Aorta (tissue), 5 donors: ENCODE data around the gene TCF23. TPM values are rescaled to one million over a fixed set of nuclear protein-coding genes. Genes with fewer than 3 reads are reported as not detected.
"Not testable (repeated sequence)": the region's sequence is repeated elsewhere in the genome, so short reads cannot be mapped to it uniquely, and the experiment has no call there.

Source experiments
- ATAC-seq: fragments of 200-7000 bp; cut with Tn5 transposase; one replicate; pipeline ENCODE4 v1.9.1; 2022; ENCODE audit warnings: moderate library complexity; ENCODE audit not compliant: low FRiP score
- DNase-seq, 2 donors: peaks; one replicate each; pipeline ENCODE4 v3.0.0-alpha.2; 2020
- H3K27ac ChIP-seq, 2 donors: one replicate each; pipeline ENCODE4 v1.5.1; 2013; ENCODE audit warnings: low read length in 2 of 2, mild to moderate bottlenecking in 2 of 2, moderate library complexity in 2 of 2, control low read depth in 1 of 2, inconsistent platforms in 1 of 2, low read depth in 1 of 2
- H3K27me3 ChIP-seq, 2 donors: one replicate each; pipeline ENCODE4 v1.6.1; 2013; ENCODE audit warnings: control low read depth in 1 of 2, low read length in 1 of 2, mild to moderate bottlenecking in 1 of 2, moderate library complexity in 1 of 2; ENCODE audit not compliant: insufficient read depth in 2 of 2, control insufficient read depth in 1 of 2
- H3K36me3 ChIP-seq, 2 donors: one replicate each; pipeline ENCODE4 v1.6.1; 2013; ENCODE audit warnings: control low read depth in 1 of 2, low read length in 1 of 2, mild to moderate bottlenecking in 1 of 2; ENCODE audit not compliant: insufficient read depth in 2 of 2, control insufficient read depth in 1 of 2
- H3K4me1 ChIP-seq, 2 donors: one replicate each; pipeline ENCODE4 v1.6.1; 2013; ENCODE audit warnings: low read length in 2 of 2, control low read depth in 1 of 2, mild to moderate bottlenecking in 1 of 2, moderate library complexity in 1 of 2; ENCODE audit not compliant: insufficient read depth in 2 of 2, control insufficient read depth in 1 of 2
- H3K4me3 ChIP-seq, 2 donors: one replicate each; pipeline ENCODE4 v1.5.1; 2013; ENCODE audit warnings: low read length in 2 of 2, control low read depth in 1 of 2, mild to moderate bottlenecking in 1 of 2
- H3K9me3 ChIP-seq: one replicate; pipeline ENCODE4 v1.6.1; 2013; ENCODE audit warnings: mild to moderate bottlenecking, low read length; ENCODE audit not compliant: control insufficient read depth
- WGBS, 2 donors: extraction: QIAGEN DNeasy Blood & Tissue Kit; methylation state at CpG; one replicate each; pipeline ENCODE4 v1.1.7; 2013; 5-methylcytosine and 5-hydroxymethylcytosine counted together
- intact Hi-C, 2 donors: fragments of 100-400 bp; cut with DNase I; formaldehyde crosslinking; loops; one replicate each; pipeline versions ENCODE4 v1.14.2 to v1.15.0; 2022
- polyA plus RNA-seq, 2 donors: library from polyadenylated mRNA; stranded (reverse); fragments of 200-250 nt; gene quantifications; one replicate each; pipeline ENCODE4 v1.2.3, GENCODE V29; 2013
- total RNA-seq, 2 donors: library from RNA; stranded (reverse); fragmentation: NEBNext Ultra II Directional; extraction: Animal tissue kit (Norgen Biotek cat#: 25700); gene quantifications; one replicate each; pipeline ENCODE4 v1.2.1, GENCODE V29; 2021
- donor health status: healthy with polysubstance abuse.
- donor health status: Bipolar disorder and iron deficiency.
- donor health status: DM: no; HTN: no; CAD: no.
- donor health status: DM: no; HTN: no; CAD: no.
- donor health status: DM: yes; HTN: yes; CAD: no.

TCF23 gene
- total and polyA plus RNA-seq, 4 donors, result 0.39 to 1.1 TPM; not detected in 2

DNA sequence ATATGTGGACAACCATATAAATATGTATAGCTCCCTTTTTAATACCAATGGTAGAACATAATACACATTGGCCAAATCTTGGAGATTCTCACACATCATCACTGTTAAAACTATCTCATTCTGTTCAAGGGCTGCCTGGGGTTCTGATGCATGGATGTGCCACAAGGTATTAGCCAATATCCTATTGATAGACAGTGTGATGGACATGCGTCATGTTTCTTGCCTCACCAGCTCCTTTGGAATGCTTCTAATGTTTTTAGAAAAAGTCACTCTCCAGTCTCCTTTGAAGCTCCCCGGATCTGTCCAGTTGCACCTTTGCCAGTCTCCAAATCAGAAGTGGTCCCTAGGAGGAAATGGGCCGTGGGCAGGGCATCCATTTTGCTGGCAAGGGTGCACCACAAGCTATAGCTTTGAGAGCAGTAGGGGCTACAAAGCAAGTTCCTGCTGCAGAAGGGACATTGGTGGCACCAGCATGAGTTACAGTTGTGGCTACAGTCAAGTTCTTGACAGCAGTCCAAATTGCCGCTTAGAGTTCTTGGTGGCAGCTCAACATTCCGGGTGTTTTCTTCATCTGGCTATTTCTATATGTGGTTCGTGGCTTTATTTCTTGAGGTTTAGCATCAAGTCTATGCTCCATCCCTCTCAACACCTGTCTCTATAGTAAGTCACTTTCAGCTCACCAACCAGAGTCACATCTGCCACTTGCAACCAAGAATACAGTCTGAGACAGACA, 38.0 kb downstream of the TCF23 start:
- intact Hi-C loops, result no loop called here
- H3K9me3 ChIP-seq, result no peaks in the 10 kb centered on the region
- H3K27me3 ChIP-seq, result no peaks in the 10 kb centered on the region
- DNase-seq (no peak), ATAC-seq (no peak)
- H3K27ac ChIP-seq, result no peak overlapping the region
- H3K4me3 ChIP-seq, result no peak overlapping the region
- peaks cover 0 to 6% of the 10 kb centered on the region in 2 donors for H3K4me1 ChIP-seq
- H3K36me3 ChIP-seq, result no peaks in the 10 kb centered on the region
- WGBS, 2 donors, result 59% methylated on average over 6 of the region's 6 CpGs

DNA sequence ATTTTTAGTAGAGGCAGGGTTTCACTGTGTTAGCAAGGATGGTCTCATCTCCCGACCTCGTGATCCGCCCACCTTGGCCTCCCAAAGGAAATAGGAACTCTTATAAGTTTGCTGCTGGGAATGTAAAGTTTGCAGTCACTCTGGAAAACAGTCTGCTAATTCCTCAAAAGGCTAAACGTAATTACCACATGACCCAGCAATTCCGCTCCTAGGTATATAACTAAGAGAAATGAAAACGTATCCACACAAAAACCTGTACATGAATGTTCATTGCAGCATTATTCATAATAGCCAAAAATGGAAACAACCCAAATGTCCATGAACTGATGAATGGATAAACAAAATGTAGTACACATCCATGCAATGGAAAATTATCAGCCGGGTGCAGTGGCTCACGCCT, 41.2 kb downstream of the TCF23 start:
- H3K36me3 ChIP-seq, result no peaks in the 10 kb centered on the region
- no peak overlapping the region for H3K27ac ChIP-seq
- intact Hi-C loops, result loop anchor here (5.0 to 10.0 kb wide), 2 partner anchors 93 to 95 kb away; no protein-coding TSS in a partner anchor
- H3K4me3 ChIP-seq, result no peak overlapping the region
- peaks cover 0 to 3% of the 10 kb centered on the region in 2 donors for H3K4me1 ChIP-seq
- no peaks in the 10 kb centered on the region for H3K9me3 ChIP-seq
- ATAC-seq, result no peak
- H3K27me3 ChIP-seq, result no peaks in the 10 kb centered on the region
- no peak for DNase-seq
- 88 to 89% methylated on average over 8 of the region's 8 CpGs for WGBS, 2 donors

DNA sequence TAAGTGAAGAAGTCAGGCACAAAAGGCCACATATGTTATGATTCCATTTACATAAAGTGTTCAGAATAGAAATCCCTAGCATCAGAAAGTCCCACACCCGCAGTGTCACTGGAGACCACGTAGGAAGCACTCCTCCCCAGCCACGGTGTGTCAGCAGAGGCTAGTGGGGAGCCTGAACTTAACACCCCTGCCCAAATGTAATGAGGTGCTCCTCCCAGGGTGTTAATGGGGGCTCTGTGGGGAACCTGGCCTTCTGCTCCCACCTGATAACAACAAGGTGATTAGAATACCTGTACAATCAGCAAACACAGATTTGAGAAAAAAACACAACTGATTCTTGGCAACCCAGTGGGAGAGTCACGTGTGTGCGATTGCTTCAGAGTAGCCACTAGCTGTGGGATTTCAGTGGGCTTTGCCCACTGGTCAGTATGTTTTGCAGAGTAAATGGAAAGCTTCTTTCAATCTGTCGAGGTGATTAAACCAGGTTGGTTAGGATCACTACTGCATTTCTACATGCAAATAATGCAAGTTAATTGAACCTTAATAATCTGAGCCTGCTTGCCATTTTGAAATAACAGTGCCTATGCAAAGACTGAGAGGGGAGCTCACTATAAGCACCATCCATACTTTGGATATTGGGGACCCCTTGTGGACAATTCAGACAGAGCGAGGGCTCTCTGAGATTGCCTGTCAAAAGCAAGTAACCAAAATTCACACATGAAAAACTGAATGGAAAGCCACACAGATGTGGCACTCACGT, 42.4 kb downstream of the TCF23 start:
- peak; percentile 87 for ATAC-seq
- intact Hi-C loops, result loop anchor here (5.0 to 10.0 kb wide), 2 partner anchors 94 to 96 kb away; no protein-coding TSS in a partner anchor
- H3K4me3 ChIP-seq, result no peak overlapping the region
- no peak for DNase-seq
- no peaks in the 10 kb centered on the region for H3K36me3 ChIP-seq
- 35 to 41% methylated on average over 8 of the region's 8 CpGs for whole genome bisulfite sequencing, 2 donors
- no peaks in the 10 kb centered on the region for H3K4me1 ChIP-seq
- no peaks in the 10 kb centered on the region for H3K9me3 ChIP-seq
- H3K27me3 ChIP-seq, result no peaks in the 10 kb centered on the region
- H3K27ac ChIP-seq, result no peak overlapping the region

DNA sequence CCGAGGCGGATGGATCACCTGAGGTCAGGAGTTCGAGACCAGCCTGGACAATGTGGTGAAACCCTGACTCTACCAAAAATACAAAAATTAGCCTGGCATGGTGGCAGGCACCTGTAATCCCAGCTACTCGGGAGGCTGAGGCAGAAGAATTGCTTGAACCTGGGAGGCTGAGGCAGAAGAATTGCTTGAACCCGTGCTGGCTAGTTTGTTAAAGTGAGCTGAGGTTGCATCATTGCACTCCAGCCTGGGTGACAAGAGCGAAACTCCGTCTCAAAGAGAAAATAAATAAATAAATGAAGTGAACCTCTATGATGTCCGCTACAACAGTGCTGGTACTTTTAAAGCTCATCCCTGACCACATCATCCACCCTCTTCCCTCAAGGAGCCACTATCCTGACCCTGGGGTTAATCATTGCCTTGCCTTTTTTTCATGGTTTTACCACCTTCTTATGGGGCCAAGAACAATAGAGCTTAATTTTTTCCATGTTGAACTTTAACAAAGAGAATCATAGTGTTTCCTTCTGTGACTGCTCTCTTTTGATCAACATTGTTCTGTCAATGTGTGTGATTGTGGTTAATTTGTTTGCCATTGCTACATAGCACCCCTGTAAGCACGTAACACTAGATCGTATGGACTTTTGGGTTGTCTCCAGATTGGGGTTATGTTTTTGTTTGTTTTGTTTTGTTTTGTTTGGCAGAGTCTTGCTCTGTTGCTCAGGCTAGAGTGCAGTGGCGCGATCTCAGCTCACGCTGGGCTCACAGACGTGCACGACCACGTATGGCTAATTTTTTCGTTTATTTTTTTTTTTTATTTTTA, 45.9 kb downstream of the TCF23 start:
- ATAC-seq, result no peak
- intact Hi-C loops, result loop anchor here (5.0 to 10.0 kb wide), 2 partner anchors 97 to 100 kb away; no protein-coding TSS in a partner anchor
- H3K27ac ChIP-seq, result no peak overlapping the region

DNA sequence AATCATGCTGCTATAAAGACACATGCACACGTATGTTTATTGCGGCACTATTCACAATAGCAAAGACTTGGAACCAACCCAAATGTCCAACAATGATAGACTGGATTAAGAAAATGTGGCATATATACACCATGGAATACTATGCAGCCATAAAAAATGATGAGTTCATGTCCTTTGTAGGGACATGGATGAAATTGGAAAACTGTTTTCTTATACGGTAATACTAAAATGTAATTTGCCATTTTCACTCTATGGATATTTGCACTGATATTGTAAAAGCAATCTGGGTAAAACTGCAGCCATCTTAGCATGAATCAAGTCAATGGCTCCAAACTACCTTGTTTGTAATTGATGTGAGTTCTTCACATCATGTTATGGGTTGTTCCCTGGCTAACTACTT, 47.0 kb downstream of the TCF23 start:
- H3K36me3 ChIP-seq, H3K27ac ChIP-seq, DNase-seq, H3K4me1 ChIP-seq, H3K4me3 ChIP-seq, H3K27me3 ChIP-seq, H3K9me3 ChIP-seq, ATAC-seq: not testable (repeated sequence)
- 73 to 90% methylated on average over 3 of the region's 3 CpGs for WGBS, 2 donors
- intact Hi-C loops, result loop anchor here in 1 of 2 donors (10.0 kb wide), 1 partner anchor 101 kb away; no protein-coding TSS in a partner anchor

More for the DNA sequence above, 45.9 kb downstream of the TCF23 start:
- Histone ChIP-seq H3K27me3 (no peaks in the 10 kb centered on the region), H3K9me3 (no peaks in the 10 kb centered on the region), H3K4me3 (no peak overlapping the region), H3K36me3 (no peaks in the 10 kb centered on the region), H3K4me1 (no peaks in the 10 kb centered on the region)
- no peak for DNase-seq
- WGBS, 2 donors, result 54 to 58% methylated on average over 17 of the region's 17 CpGs

DNA sequence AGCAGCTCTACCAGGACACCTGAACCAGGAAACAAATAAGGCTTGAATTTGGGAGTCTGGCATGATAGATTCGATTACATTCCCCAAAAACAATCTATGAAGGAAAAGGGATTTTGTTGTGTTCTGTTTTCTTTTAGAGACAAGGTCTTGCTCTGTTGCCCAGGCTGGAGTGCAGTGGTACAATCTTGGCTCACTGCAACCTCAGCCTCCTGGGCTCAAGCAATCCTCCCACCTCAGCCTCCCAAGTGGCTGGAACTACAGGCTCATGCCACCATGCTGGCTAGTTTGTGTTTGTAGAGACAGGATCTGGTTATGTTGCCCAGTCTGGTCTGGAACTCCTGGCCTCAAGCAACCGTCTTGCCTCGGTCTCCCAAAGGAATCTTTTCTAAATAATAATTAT, 49.3 kb downstream of the TCF23 start:
- H3K9me3 ChIP-seq, H3K4me3 ChIP-seq, H3K36me3 ChIP-seq, ATAC-seq, H3K27ac ChIP-seq, H3K4me1 ChIP-seq, DNase-seq, H3K27me3 ChIP-seq: not testable (repeated sequence)
- 89 to 91% methylated on average over 3 of the region's 3 CpGs for WGBS, 2 donors
- intact Hi-C loops, result loop anchor here in 1 of 2 donors (10.0 kb wide), 1 partner anchor 103 kb away; no protein-coding TSS in a partner anchor

DNA sequence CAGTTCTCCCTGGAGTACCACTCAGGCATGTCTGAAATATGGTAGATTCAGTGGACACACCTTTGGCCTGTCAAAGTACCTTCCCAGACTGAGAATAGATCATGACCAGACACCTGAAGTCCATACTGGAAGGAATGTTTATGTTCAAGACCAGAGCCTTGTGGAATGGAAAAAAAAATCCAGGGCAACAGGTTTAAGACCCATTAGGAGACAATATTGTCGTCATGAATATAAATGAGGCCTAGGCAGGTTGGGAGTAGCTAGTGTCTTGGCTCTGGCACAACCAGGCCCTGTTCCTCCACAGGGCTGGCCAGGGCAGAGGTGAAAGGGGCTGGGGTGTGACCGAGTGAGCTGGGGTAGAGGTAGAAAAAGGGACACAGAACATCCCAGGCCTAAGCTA, 49.8 kb downstream of the TCF23 start:
- Histone ChIP-seq H3K27ac (no peak overlapping the region), H3K27me3 (no peaks in the 10 kb centered on the region), H3K4me3 (no peak overlapping the region), H3K9me3 (no peaks in the 10 kb centered on the region), H3K36me3 (peaks cover 0 to 2% of the 10 kb centered on the region in 2 donors), H3K4me1 (no peaks in the 10 kb centered on the region)
- no peak for ATAC-seq
- intact Hi-C loops, result loop anchor here in 1 of 2 donors (10.0 kb wide), 1 partner anchor 104 kb away; no protein-coding TSS in a partner anchor
- DNase-seq, result no peak
- WGBS, 2 donors, result 78 to 83% methylated on average over 2 of the region's 2 CpGs

DNA sequence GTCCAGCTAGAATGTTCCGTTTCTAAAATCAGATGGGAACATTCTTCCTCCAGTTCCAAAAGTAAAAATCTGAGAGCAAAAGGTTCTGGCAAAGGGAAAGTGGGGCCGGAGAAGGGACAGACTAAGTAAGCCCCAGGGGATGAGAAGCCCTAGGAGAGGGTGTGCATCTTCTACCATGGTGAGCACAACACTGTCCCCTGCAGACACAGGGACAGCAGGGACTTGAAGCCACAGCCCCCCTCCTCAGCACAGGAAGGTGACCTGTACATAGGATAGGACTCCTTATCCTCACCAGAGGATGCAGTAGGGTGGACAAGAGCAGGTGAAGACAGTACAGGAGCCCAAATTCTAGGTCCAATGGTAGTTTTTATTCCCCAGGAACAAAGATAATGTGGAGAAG, 50.4 kb downstream of the TCF23 start:
- Histone ChIP-seq H3K27ac (no peak overlapping the region), H3K27me3 (no peaks in the 10 kb centered on the region), H3K36me3 (peaks cover 0 to 2% of the 10 kb centered on the region in 2 donors), H3K4me1 (no peaks in the 10 kb centered on the region), H3K4me3 (no peak overlapping the region), H3K9me3 (no peaks in the 10 kb centered on the region)
- DNase-seq (no peak), ATAC-seq (no peak)
- intact Hi-C loops, result loop anchor here in 1 of 2 donors (10.0 kb wide), 1 partner anchor 104 kb away; no protein-coding TSS in a partner anchor
- WGBS, 2 donors, result 72 to 78% methylated on average over 2 of the region's 2 CpGs
